ENCODE results near the gene TLE5. TPM values are rescaled to one million over a fixed set of nuclear protein-coding genes. Genes with fewer than 3 reads are reported as not detected.

The TLE5 gene
- total and polyA plus RNA-seq, 10 of the 15 experiments (the other 5 are each of a cell fraction or from before 2014, with no cell fraction given): 2.5 to 373 (median 154) TPM

DNA sequence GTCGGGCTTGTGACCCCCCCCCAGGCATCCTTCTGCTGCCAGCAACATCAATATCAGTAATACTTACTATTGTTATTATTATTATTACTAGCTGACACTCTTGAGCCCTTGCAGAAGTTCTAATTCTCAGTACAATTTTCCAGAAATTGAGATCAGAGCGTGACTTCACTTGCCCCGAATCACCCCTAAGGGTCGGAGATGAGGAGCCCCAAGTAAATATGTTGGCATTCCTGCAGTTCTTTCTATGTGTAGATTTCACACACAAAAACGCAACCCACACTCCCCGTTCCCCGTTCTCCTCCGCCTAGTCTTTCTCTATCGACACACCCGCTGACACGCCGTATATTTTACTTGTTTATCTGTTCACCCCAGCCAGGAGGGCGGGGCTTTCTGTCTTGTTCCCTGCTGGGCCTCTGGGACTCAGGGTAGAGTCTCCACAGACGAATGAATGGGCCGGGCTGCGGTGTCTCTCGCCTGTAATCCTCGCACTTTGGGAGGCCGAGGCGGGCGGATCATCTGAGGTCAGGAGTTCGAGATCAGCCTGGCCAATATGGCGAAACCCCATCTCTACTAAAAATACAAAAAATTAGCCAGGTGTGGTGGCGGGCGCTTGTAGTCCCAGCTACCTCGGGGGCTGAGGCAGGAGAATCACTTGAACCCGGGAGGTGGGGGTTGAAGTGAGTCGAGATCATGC is 14.7 kb downstream of the TLE5 start (continued):
- TF ChIP-seq POLR2AphosphoS5 (IDR thresholded peaks at IDR 0.05; ENCODE audit: low read length) (no peak), BACH1 (IDR thresholded peaks at IDR 0.05; ENCODE audit: borderline replicate concordance) (no peak), CHD1 (IDR thresholded peaks at IDR 0.05; ENCODE audit: low read depth, low read length) (no peak)

- Histone ChIP-seq H3K36me3 (ENCODE audit: control insufficient read depth in 2 of 2, insufficient read depth in 2 of 2, low read length in 1 of 2) (no peaks in the 10 kb centered on the region), H3K4me3 (no peak overlapping the region), H3K9ac (ENCODE audit: control insufficient read depth, insufficient read depth, low read length) (no peak overlapping the region), H2AFZ (ENCODE audit: control insufficient read depth, low read depth, low read length) (no peak overlapping the region), H3K9me3 (replicated peaks; ENCODE audit: control insufficient read depth, insufficient read depth, low read length) (no peaks in the 10 kb centered on the region), H3K4me1 (ENCODE audit: control insufficient read depth, insufficient read depth, low read length) (no peaks in the 10 kb centered on the region), H3K79me2 (ENCODE audit: control insufficient read depth, insufficient read depth, low read length) (no peaks in the 10 kb centered on the region), H3K27me3 (replicated peaks in 1 of 2; ENCODE audit: control insufficient read depth in 2 of 2, insufficient read depth in 2 of 2, low read length in 1 of 2) (peaks cover 0 to 3% of the 10 kb centered on the region in 2 experiments; a peak in 1 of 4 replicates), H3K27ac (ENCODE audit: control insufficient read depth, insufficient read depth) (no peak overlapping the region), H4K20me1 (ENCODE audit: control insufficient read depth, insufficient read depth) (no peaks in the 10 kb centered on the region), H3K4me2 (ENCODE audit: control insufficient read depth, insufficient read depth) (no peak overlapping the region)
- POLR2A ChIA-PET: no interaction called here
- SMC1A ChIA-PET (ENCODE audit: uncharacterized antibody, unreplicated experiment): no interaction called here
- ATAC-seq (no peak), DNase-seq (ENCODE audit: low read depth, low spot score) (no peak), FAIRE-seq (no peak)
- intact Hi-C loops (cut with micrococcal nuclease; ENCODE audit: unreplicated experiment): no loop called here
- in situ Hi-C loops (cut with MboI): no loop called here
- WGBS (ENCODE audit: insufficient coverage, insufficient replicate concordance, low lambda C conversion rate, missing lambda C conversion rate): 16% methylated on average over 5 of the region's 47 CpGs
- RAD21 ChIA-PET (ENCODE audit: unreplicated experiment): no interaction called here
- BruUV-seq (replicated peaks): no TSS peak
- CTCF ChIA-PET: no interaction called here
- TF ChIP-seq SREBF1 (IDR thresholded peaks at IDR 0.05; ENCODE audit: low read length) (no peak), IKZF2 (IDR thresholded peaks at IDR 0.05) (no peak), RB1 (IDR thresholded peaks at IDR 0.05; ENCODE audit: borderline replicate concordance) (no peak), FOXK2 (IDR thresholded peaks at IDR 0.05) (no peak), STAT3 (IDR thresholded peaks at IDR 0.05; ENCODE audit: low read depth, low read length) (no peak), EED (IDR thresholded peaks at IDR 0.05; ENCODE audit: low read depth) (no peak), CREM (IDR thresholded peaks at IDR 0.05; ENCODE audit: low read depth) (no peak), BHLHE40 (IDR thresholded peaks at IDR 0.05; ENCODE audit: borderline replicate concordance in 1 of 2, low read depth in 2 of 2, low read length in 1 of 2) (no peak), POLR2A (IDR thresholded peaks at IDR 0.05; ENCODE audit: low read depth, low read length) (no peak), USF1 (IDR thresholded peaks at IDR 0.05; ENCODE audit: borderline replicate concordance, extremely low read length, insufficient read depth, low read depth, low read length) (no peak), PAX5 (IDR thresholded peaks at IDR 0.05; ENCODE audit: borderline replicate concordance, low read depth, low read length) (no peak), MEF2A (IDR thresholded peaks at IDR 0.05; ENCODE audit: insufficient read depth, low read depth, low read length) (no peak), SP1 (IDR thresholded peaks at IDR 0.05; ENCODE audit: low read depth, low read length) (no peak)
- TF ChIP-seq, protein P1, sequence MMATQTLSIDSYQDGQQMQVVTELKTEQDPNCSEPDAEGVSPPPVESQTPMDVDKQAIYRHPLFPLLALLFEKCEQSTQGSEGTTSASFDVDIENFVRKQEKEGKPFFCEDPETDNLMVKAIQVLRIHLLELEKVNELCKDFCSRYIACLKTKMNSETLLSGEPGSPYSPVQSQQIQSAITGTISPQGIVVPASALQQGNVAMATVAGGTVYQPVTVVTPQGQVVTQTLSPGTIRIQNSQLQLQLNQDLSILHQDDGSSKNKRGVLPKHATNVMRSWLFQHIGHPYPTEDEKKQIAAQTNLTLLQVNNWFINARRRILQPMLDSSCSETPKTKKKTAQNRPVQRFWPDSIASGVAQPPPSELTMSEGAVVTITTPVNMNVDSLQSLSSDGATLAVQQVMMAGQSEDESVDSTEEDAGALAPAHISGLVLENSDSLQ (IDR thresholded peaks at IDR 0.05): no peak
- TF ChIP-seq, protein P2, sequence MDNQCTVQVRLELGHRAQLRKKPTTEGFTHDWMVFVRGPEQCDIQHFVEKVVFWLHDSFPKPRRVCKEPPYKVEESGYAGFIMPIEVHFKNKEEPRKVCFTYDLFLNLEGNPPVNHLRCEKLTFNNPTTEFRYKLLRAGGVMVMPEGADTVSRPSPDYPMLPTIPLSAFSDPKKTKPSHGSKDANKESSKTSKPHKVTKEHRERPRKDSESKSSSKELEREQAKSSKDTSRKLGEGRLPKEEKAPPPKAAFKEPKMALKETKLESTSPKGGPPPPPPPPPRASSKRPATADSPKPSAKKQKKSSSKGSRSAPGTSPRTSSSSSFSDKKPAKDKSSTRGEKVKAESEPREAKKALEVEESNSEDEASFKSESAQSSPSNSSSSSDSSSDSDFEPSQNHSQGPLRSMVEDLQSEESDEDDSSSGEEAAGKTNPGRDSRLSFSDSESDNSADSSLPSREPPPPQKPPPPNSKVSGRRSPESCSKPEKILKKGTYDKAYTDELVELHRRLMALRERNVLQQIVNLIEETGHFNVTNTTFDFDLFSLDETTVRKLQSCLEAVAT (IDR thresholded peaks at IDR 0.05): no peak
- TF ChIP-seq, protein P3, sequence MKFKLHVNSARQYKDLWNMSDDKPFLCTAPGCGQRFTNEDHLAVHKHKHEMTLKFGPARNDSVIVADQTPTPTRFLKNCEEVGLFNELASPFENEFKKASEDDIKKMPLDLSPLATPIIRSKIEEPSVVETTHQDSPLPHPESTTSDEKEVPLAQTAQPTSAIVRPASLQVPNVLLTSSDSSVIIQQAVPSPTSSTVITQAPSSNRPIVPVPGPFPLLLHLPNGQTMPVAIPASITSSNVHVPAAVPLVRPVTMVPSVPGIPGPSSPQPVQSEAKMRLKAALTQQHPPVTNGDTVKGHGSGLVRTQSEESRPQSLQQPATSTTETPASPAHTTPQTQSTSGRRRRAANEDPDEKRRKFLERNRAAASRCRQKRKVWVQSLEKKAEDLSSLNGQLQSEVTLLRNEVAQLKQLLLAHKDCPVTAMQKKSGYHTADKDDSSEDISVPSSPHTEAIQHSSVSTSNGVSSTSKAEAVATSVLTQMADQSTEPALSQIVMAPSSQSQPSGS (IDR thresholded peaks at IDR 0.05; ENCODE audit: low read length): no peak
These were observed 15.4 kb downstream of the TLE5 start for GRCh38 chr19:3046698-3047495.

Measured in GM12878 (cell line).